ENCODE results near the gene CAPN14. TPM values are rescaled to one million over a fixed set of nuclear protein-coding genes. Genes with fewer than 3 reads are reported as not detected.

CAPN14 gene
- total RNA-seq, 4 donors from 2014 or later, result under 0.01 to 0.29 (median 0.14) TPM; not detected in 1

GRCh38 chr2:31137211-31138036 is 79.9 kb downstream of the CAPN14 start:
- H3K4me3 ChIP-seq, result peak overlapping the region; percentile 29 to 32
- H3K27ac ChIP-seq, result no peak overlapping the region
- intact Hi-C loops (cut with DNase I; ENCODE audit: low total_unique reads), result no loop called here
- no peak for DNase-seq
- H3K27me3 ChIP-seq, result no peaks in the 10 kb centered on the region
- no peaks in the 10 kb centered on the region for H3K9me3 ChIP-seq
- TF ChIP-seq, protein P1, sequence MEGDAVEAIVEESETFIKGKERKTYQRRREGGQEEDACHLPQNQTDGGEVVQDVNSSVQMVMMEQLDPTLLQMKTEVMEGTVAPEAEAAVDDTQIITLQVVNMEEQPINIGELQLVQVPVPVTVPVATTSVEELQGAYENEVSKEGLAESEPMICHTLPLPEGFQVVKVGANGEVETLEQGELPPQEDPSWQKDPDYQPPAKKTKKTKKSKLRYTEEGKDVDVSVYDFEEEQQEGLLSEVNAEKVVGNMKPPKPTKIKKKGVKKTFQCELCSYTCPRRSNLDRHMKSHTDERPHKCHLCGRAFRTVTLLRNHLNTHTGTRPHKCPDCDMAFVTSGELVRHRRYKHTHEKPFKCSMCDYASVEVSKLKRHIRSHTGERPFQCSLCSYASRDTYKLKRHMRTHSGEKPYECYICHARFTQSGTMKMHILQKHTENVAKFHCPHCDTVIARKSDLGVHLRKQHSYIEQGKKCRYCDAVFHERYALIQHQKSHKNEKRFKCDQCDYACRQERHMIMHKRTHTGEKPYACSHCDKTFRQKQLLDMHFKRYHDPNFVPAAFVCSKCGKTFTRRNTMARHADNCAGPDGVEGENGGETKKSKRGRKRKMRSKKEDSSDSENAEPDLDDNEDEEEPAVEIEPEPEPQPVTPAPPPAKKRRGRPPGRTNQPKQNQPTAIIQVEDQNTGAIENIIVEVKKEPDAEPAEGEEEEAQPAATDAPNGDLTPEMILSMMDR (IDR thresholded peaks at IDR 0.05), result no peak
- TF ChIP-seq POLR2A (IDR thresholded peaks at IDR 0.05), result no peak
- peaks cover 0 to 7% of the 10 kb centered on the region in 2 donors for H3K4me1 ChIP-seq
- H3K36me3 ChIP-seq, result no peaks in the 10 kb centered on the region

DNA sequence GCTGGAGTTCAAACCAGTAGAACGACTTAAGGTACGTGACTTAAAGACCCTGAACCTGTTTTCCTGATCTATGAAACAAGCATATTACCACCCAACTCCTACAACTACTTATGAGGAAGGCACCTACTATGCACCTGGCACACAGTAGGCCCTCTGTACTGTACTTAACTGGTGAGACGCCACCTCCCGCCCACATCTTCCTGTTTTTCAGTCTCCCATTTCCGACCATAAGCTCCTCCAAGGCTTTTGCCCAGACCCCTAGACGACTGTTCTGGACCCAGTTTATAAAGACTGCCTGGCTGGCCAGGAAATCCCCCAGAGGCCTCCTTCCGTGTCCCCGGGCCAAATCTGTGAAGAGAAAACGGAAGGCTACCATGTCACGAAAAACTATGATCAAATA is 80.6 kb downstream of the CAPN14 start:
- no peak for DNase-seq
- H3K27ac ChIP-seq, result no peak overlapping the region
- no peak overlapping the region for H3K4me3 ChIP-seq
- intact Hi-C loops (cut with DNase I; ENCODE audit: low total_unique reads), result no loop called here
- H3K4me1 ChIP-seq, result peaks cover 0 to 7% of the 10 kb centered on the region in 2 donors
- H3K27me3 ChIP-seq, result no peaks in the 10 kb centered on the region
- H3K9me3 ChIP-seq, result no peaks in the 10 kb centered on the region
- H3K36me3 ChIP-seq, result no peaks in the 10 kb centered on the region
- TF ChIP-seq, protein P1 (IDR thresholded peaks at IDR 0.05), result no peak
- no peak for TF ChIP-seq POLR2A (IDR thresholded peaks at IDR 0.05)

- H3K27ac ChIP-seq, result no peak overlapping the region
- H3K27me3 ChIP-seq, result no peaks in the 10 kb centered on the region
- no peaks in the 10 kb centered on the region for H3K9me3 ChIP-seq
- no peak for DNase-seq
- H3K36me3 ChIP-seq, result no peaks in the 10 kb centered on the region
- H3K4me3 ChIP-seq, result no peak overlapping the region
- intact Hi-C loops (cut with DNase I; ENCODE audit: low total_unique reads), result no loop called here
- TF ChIP-seq POLR2A (IDR thresholded peaks at IDR 0.05), result no peak
- TF ChIP-seq, protein P1 (IDR thresholded peaks at IDR 0.05), result no peak
- H3K4me1 ChIP-seq, result peaks cover 0 to 7% of the 10 kb centered on the region in 2 donors
Measured at GRCh38 chr2:31136000-31136399, 81.3 kb downstream of the CAPN14 start.

DNA sequence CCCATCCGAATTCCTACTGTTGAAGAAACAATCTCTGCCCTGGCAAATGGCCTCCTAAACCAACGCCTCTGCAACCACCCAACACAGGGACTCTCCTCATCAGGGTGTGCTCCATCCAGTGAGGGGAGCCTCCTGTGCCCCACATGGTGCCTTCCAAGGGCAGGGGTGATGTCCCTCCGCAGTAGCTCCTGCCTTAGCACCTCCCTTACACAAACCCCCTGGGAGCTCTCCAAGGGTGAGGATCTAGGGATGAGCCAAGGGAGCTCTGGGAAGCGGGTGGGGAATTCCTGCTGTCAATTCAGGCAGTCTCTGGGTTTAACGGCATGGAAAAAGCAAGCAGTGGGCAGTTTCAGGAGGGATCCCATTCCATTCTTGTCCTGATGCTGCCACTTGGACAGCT is 82.8 kb downstream of the CAPN14 start:
- Histone ChIP-seq H3K36me3 (no peaks in the 10 kb centered on the region), H3K4me1 (peaks cover 0 to 7% of the 10 kb centered on the region in 2 donors), H3K9me3 (no peaks in the 10 kb centered on the region), H3K4me3 (no peak overlapping the region), H3K27me3 (no peaks in the 10 kb centered on the region), H3K27ac (no peak overlapping the region)
- no peak for TF ChIP-seq POLR2A (IDR thresholded peaks at IDR 0.05)
- TF ChIP-seq, protein P1 (IDR thresholded peaks at IDR 0.05), result no peak
- intact Hi-C loops (cut with DNase I; ENCODE audit: low total_unique reads), result no loop called here
- DNase-seq, result no peak

GRCh38 chr2:31132786-31133185 is 84.5 kb downstream of the CAPN14 start:
- no peak overlapping the region for H3K27ac ChIP-seq
- H3K27me3 ChIP-seq, result no peaks in the 10 kb centered on the region
- no peaks in the 10 kb centered on the region for H3K9me3 ChIP-seq
- no peaks in the 10 kb centered on the region for H3K36me3 ChIP-seq
- no peak for TF ChIP-seq POLR2A (IDR thresholded peaks at IDR 0.05)
- TF ChIP-seq, protein P1 (IDR thresholded peaks at IDR 0.05), result no peak
- DNase-seq, result no peak
- intact Hi-C loops (cut with DNase I; ENCODE audit: low total_unique reads), result no loop called here
- H3K4me1 ChIP-seq, result no peaks in the 10 kb centered on the region
- no peak overlapping the region for H3K4me3 ChIP-seq

Measured in uterus (tissue), 4 donors.